Measurements from ENCODE around the gene CENPP.

Gene CENPP

DNA sequence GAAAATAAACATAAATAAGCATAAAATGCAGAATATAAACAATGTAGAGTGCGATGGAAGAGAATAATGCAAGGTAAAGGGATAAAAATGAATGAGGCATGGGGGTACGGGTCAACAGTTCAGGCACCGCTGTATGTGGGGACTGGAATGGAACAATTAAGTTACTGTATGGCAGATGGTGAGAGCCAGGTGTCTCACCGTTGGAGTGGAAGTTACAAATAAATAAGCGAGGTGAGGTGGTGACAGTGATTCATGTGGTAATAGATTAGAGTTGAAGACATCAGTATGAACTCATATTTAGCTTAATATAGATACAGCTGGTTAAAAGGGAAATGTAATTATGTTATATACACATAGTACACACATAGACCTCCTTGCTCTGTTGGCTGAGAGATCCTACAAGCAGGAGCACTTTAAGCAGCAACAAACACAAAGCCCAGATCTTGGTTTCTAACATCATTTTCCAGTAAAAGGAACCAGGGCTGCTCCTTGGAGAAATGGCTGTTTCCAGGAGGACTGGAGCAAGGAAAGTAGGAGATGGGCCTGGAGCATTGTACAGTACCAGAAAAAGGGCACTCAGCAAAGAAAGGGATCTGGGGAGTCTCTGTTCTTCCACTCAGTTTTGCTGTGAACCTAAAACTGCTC is 100.9 kb downstream of the CENPP start:
- no peak for DNase-seq (ENCODE audit: low read depth)

DNA sequence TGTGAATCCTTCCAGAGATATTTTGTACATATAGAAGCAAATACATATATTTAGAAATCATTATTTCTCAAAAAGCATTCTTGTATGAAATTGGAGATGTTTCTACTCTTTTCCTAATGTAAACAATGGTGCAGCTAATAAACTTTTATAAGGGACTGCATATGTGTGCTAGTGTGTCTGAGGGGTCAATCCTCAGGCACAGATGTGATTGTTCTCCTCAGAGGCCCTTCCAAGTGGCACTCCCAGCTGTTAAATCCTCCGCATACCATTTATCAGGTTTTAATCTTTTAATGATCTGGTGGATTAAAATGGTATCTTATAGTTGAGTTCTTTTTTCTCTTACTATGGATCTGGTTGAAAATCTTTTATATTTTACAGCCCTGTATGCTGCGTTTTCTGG is 104.1 kb downstream of the CENPP start:
- no peak for DNase-seq (ENCODE audit: low read depth)

DNA sequence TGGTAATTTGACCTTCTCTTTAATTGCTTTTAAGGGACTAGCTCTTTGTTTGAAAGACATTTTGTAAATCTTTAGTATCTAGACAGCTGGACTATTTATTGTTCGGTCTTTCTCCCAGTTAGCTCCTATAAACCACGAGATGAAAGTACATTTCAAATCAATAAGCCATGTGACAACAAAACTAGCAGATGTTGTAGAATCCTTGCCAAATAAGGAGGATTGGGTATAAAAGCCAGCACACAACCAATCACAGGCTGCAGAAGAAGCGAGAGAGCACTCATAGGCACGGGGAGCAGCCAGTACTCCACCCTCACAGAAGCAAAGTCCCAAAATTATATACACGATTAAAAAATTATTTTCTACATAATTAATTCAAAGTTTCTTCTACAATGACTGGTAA is 106.6 kb downstream of the CENPP start:
- no peak for DNase-seq (ENCODE audit: low read depth)

DNA sequence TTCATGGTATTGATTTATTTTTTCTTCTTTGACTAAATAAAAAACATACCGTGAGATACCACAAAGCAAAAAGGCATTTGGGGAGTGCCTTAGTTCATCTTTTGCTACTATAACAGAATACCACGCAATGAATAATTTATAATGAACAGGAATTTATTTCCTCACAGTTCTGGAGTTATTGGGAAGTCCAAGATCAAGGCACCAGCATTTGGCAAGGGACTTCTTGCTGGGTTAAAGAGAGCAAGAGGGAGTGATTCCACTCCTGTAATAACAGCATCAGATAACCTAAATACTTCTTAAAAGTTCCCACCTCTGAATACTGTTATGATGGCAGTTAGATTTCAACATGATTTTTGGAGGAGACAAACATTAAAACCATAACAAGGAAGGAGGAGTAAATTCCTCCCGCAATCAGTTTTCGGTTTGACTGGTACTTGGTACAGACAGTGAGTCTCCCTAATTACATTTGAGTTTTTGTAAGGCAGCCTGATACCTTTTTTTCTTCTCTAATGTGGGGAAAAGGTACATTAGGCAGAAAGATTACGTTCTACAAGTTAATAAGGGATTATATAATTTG is 107.3 kb downstream of the CENPP start:
- DNase-seq (ENCODE audit: low read depth), result no peak

DNA sequence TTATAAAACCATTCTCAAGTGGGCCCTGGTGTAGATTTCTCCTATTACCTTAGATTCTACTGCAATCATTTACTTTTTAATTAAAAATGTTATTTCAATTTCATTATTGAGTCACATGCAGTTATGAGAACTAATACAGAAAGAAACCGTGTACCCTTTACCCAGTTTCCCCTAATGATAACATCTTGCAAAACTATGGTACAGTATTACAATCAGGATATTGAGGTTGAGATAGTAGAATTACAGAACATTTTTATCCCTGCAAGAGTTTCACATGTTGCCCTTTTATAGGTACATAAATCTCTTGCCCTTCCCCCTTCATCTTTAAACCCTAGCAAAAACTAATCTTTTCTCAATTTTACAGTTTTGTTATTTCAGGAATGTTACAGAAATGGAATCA is 109.5 kb downstream of the CENPP start:
- no peak for DNase-seq (ENCODE audit: low read depth)

DNA sequence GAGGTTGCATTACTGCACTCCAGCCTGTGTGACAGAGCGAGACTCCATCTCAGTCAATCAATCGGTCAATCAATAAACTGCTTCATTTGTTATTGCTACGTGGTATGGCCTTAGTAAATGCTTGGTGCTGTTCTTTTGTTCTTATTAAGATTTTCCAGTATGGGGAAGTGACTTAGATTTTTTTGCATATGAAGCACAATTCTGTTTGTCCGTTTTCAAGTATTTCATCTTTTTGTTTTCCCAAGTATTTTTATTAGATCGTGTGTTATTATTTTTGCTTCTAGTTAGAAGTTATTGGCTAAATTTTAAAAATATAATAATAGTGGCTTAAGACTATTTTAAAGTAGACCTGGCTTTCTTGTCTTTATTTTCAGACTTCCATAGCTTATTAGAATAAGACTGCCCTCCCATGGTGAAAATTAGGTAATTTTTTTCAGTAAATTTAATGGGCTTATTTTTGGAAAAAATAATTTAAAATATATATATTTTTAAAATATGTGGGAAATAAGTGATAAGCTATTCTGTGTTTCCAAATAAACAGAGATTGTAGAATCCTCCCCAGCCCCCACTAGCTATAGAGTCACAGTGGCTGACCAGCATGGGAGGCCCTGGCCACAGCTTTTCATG is 113.3 kb downstream of the CENPP start:
- DNase-seq (ENCODE audit: low read depth), result no peak

DNA sequence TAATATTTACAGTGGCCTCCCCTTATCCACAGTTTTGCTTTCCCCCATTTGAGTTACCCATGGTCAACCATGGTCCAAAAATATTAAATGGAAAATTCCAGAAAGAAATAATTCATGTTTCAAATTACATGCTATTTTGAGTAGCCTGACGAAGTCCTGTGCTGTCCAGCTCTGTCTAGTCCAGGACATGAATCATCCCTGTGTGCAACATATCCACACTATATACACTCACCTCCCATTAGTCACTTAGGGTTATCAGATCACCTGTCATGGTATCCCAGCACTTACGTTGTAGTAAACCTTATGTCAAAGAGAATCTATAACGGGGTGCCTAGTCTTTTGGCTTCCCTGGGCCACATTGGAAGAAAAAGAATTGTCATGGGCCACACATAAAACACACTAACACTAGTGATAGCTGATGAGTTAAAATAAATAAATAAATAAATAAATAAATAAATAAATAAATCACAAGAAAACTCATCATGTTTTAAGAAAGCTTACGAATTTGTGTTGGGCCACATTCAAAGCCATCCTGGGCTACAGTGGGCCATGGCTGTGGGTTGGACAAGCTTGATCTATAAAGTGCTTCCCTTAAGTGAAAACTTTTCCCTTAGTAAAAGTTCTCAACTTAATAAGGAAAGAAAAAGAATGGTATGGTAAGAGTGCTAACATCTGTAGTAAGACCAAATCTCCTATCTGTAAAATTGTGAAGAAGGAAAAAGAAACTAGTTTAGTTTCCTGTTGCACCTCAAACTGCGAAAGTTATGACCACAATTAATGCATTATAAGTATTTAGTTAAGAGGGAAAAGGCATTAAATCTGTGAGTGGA is 114.4 kb downstream of the CENPP start:
- DNase-seq (ENCODE audit: low read depth), result no peak

DNA sequence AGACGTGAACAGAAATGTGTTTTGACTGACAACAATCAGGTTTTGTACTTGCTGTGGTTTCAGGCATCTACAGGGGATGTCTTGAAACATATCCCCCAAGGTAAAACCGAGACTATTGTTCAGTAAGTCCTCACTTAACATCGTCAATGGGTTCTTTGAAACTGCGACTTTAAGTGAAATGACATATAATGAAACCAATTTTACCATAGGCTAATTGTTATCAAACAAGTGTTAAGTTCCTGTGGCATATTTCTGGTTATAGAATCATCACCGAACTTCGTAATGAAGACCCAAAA is 114.9 kb downstream of the CENPP start:
- no peak for DNase-seq (ENCODE audit: low read depth)

DNA sequence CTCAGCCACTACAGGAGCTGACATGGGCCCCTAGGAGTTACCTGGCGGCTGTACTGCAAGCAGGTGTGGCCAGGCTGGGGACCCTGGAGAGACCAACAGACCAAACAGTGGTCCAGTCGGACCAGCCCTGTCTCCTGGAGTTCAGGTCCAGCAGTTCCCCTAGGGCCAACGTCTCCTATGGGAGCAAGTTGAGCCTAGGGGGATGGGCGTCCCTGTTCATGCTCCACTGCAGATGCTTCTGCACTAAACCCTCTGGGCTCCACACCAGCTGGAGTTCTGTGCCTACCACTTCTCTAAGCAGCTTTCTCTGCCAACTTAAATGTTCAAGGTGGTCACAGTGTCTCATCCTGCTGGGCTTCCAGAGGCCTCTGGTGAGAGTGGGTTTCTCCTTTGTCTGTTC is 119.1 kb downstream of the CENPP start:
- DNase-seq (ENCODE audit: low read depth), result no peak

DNA sequence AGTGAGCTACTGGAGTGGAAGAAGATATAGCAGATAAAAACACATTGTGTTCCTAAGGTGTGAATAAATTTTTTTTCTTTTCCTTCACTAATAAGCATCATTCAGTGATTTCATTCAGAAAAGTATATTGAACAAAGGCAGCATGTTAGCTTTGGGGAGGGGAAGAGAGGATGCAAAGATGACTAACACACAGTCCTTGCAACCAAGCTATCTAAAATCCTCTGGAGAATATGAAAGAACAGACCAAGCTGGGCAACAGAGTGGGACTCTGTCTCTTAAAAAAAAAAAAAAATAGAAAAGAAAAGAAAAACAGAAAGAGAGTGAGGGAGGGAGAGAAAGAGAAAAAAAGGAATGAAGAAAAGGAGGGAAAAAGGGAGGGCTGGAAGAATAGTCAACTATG is 120.8 kb downstream of the CENPP start:
- no peak for DNase-seq (ENCODE audit: low read depth)

DNA sequence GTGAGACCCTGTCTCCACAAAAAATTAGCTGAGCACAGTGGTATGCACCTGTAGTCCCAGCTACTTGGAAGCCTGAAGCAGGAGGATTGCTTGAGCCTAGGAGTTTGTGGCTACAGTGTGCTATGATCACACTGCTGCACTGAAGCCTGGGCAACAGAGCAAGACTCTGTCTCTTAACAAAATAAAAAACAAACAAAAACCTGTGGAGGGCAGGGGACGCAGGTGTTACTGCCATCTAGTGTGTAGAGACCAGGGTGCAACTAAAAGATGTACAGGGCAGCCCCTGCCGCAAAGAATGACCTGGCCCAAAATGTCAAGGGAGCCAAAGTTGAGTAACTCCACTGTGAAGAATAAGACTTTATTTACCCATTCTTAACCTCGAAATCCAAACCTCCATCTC is 129.5 kb downstream of the CENPP start:
- no peak for DNase-seq (ENCODE audit: low read depth)

DNA sequence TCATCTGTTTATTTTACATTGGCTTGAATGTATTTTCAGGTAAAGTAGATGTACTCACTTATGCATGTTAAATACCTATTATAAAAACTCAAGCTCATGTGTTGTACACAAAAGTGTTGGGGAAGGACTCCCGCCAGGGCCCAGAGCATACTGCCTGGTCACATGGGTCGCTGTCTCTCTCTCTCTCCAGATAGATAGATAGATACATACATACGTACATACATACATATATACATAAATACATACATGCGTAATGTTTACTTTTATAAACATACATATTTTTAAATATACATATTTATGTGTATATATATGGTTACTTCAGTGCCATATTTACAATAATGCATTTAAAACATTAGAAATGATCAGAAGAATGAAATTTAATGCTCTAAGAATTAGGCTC is 131.8 kb downstream of the CENPP start:
- no peak for DNase-seq (ENCODE audit: low read depth)

DNA sequence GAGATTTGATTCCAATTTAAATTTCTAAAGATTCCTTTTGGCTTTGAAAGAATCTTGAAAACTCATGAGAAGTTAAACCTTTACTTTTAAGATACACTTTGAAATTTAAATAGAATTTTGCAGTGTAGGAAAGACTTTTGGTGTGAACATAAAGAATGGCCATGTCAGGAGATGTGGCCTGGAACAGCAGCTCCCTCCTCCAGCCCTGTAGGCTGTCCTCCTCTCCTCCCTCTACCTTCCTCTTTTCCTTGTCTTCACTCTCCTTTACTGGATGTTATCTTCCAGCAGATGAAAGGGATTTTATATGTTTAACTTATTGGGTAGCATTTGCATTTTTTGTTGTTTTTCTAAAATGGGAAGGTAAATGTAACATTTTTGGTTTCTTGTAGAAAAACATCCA is 137.6 kb downstream of the CENPP start:
- no peak for DNase-seq (ENCODE audit: low read depth)

DNA sequence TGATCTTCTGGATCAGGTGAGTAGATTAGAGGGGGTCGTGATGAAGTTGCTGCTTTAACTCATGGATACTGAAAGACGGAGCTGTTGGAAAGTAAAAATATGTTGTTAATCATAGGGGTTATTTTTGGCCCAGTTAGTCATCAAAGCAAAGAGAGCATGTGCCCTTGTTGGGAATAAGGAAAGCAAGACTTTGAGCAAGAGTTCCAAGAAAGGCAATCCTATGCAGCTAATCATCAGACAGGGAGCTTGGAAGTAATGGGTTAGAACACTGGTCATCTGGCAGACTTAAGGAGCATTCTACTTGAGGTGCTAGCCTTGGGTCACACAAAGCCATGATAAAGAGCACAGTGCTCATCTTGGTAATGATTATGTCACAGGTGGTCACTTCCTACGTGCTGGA is 138.2 kb downstream of the CENPP start:
- no peak for DNase-seq (ENCODE audit: low read depth)

DNA sequence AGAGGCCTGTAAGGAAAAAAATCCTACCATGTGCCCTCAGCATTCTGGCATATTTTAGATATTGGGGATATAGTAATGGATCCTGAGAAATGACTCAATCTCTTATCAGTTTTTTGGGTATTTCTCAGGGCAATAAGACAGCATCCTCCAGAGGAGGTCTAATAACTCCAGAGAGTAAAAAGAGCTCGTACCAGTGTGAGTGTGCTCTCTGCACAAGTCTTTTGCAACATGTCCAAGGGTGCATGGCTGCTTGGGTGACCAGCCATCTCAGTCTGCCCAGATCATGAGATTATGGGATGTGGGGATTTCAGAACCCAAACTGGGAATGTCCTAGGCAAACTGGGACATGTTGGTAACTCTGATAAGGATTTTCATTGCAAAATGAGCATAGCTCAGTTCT is 141.3 kb downstream of the CENPP start:
- DNase-seq (ENCODE audit: low read depth), result no peak

DNA sequence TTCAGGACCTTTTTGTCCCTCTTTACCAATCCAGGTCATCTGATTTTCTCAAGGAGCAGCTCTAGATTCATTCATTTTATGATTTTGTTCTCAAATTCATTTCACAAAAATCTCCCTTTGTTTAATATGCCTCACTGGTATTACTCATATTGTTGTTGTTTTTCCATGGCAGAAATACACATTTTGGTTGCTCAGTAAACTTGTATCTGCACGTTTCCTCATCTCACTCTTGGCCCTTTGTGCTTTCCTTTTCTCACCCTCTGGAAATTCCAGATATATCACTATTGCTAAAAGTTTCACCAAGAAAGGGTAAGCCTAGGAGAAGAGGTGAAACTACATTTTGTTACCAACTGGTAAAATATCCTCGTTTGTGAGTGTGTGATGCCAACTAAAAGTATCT is 141.8 kb downstream of the CENPP start:
- DNase-seq (ENCODE audit: low read depth), result no peak

DNA sequence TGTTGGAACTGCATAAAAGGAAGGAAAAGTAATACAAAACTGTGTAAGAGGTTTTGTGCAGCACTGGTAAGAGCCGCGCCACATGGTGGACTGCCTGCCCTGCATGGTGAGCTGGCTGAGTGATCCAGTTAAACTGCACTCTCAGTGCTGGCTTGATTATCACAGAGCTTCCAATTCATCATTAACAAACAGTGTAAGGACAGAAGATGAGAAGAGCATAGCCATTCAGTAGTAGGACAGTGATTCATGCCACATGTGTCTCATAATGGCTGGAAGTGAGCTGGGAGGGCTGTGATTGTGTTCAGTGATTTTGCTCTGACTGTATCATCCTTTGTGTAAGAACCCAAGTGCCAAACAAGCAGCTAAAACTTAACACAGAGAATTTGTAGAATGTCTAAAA is 142.5 kb downstream of the CENPP start:
- DNase-seq (ENCODE audit: low read depth), result no peak

DNA sequence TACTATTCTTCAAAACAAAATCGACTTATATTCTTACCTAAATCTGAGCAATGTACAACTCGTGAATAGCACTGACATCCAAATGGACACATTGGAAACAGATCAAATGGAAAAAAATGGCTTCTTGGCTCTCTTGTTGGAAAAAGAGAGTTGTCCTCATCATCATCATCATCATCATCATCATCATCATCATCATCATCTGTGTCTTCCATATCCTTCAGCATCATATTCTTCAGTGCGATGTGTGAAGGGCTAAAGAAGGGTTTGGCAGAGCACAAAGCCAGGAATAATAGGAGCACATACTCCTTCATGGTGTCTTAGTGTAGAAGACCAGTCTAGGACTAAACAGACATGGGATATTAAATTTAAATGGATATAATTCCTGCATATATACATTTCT is 148.8 kb downstream of the CENPP start:
- DNase-seq (ENCODE audit: low read depth), result no peak

DNA sequence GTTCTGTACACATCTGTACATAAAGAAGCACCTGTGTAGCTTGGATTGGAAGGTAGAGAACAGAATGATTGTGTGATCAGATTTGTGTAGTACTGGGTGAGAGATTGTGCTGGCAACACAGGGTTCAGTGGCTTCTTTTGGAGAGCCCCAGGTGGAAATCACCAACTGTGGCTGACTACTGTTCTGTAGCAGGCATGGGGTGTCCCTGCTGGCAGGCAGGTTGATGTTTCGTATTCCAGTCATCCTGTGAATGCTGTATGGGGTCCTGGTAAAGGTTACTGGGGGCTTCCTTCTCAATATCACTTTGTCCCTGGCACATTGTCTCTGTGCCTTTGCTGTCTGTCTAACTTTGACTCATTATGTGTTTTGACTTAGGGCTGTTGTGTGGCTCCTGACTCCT is 151.2 kb downstream of the CENPP start:
- DNase-seq (ENCODE audit: low read depth), result no peak

DNA sequence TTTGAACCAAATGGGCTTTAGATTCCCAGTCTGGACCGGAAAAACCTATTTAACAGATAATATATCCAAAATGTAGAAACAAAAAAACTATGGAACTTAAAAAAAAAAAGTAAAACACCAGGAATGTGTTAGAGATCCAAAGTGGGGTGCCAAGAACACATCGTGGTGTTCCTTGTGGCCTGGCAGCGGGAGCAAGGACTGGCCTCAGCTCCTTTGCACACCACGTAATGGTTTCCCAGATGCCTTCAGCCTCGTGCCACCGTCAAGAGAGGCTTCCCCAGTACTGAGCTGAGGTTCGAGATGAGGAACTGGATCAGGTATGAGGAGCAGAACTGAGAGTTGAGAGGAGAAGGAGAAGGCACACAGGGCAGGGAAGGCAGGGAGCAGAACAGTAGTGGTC is 153.0 kb downstream of the CENPP start:
- DNase-seq (ENCODE audit: low read depth), result no peak

DNA sequence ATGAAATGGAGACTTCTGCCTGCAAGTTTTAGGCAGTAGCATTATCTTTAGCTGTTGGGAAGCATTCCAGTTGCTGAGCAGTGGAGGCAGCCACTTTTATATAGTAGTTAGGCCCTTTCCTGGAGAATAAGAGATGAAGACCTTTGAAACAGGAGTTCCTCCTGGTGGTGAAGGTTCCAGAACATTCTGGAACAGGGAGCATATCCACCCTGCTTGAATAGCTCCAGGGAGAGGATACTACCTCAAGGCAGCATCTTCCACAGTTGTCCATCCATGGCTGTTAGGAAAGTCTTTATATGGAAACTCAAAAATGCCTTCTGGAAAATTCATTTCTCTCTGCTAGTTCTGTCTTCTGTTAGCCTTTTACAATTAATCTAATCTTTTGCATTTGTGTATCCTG is 153.6 kb downstream of the CENPP start:
- no peak for DNase-seq (ENCODE audit: low read depth)

DNA sequence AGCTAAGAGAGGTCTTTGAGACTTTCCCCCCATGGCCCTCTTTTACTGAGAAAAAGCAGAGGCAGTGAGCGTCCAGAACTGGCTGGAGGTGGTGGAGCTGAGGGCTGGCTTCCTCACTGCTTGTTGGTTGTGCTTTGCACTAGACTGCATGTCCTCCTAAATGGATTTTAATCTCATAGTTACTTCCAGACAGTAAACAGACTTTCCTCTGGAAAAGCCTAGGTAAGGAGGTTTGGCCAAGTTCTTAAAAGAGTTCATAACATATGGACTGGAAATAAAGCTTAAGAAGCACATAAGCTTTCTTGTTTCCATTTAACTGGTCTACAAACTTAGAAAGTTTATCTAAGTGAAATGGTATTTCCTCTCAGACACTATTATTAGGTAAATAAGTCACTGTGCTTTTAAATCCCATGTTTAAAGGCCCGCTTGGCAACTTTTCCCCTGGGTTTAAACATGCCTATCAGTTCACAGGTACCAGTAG is 154.6 kb downstream of the CENPP start:
- no peak for DNase-seq (ENCODE audit: low read depth)

DNA sequence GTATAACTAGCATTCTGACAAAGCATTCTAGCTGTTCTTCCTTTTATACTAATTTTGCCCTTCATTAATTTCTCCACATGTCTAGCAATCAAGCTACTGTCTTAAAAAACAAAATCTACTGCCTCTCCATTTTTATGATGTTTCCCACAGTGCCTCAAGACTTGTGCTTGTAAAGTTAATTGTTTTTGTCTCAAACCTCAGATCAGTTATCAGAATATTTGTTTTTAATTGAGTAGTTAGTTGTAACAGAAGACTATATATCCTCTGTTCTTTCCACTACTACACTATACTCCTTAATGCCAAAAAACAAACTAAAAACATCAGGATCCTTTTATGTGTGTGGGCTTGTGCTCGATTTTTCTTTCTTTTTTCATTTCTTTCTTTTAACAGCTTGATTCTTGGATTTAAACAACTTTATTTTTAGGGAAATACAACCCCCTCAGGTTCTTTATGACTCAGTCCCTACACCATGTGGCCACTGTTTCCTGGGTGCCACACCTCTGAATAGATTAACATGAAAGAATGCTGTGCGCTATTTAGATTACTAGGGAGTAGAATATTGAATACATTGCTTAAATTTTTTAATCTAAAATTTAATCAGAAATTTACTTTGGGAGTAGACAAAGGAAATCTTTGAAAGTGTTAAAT is 155.4 kb downstream of the CENPP start:
- no peak for DNase-seq (ENCODE audit: low read depth)

Data from stimulated activated CD8-positive, alpha-beta memory T cell treated with anti-CD3 and anti-CD28 coated beads, Interleukin-12 subunit alpha, Interleukin-12 subunit beta, amount 100 ng/mL, for 1 hour (primary cell).